ENCODE data around the gene FMO5. TPM values are rescaled to one million over a fixed set of nuclear protein-coding genes. Genes with fewer than 3 reads are reported as not detected.
"Not testable (repeated sequence)": the region's sequence is repeated elsewhere in the genome, so short reads cannot be mapped to it uniquely, and the experiment has no call there.

FMO5 gene
- total and polyA plus RNA-seq, 3 donors from 2014 or later, result 6.4 to 11.0 (median 9.8) TPM

DNA sequence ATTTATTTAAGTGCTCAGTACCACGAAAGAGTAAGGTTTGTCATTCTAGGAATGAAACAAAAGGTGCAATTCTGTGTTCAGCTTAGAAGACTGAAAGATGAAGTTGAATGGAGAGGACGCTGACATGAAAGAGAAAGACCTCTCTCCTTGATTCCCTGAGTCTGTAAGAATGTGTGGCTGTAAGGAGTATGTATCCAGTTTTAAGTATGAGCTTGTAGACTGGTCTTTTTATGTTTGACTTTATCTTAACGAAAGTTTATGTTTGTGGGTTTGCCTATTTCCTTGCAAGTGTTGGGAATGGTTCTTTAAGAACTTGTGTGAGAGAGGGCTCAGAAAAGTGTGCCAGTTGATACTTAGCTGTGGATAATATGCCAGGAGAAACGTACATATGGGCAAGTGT, 18.7 kb upstream of the FMO5 start:
- no peaks in the 10 kb centered on the region for H3K4me1 ChIP-seq
- 10 to 13% methylated on average over 4 of the region's 4 CpGs for WGBS, 2 donors

DNA sequence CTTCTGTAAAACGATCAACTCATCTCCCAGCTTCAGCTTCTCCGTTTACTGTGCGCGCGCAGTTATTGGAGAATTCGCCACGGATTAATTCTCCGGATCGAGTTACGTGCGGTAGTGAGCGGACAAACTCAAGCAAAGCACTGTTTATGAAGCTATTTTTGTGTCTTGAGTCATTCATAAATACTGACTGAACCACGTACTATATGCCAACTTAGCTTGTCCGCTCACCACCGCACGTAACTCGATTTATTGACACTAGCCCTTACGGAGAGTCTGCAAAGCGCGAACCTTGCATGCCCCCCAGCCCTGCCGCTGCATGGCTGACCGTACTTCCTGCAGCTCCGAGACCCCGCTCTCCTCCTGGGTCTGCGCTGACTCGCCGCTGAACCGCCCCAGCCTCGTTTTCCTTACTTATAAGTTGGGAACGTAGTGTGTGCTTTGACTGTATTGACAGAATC, 18.1 kb upstream of the FMO5 start:
- Histone ChIP-seq H3K4me1 (no peaks in the 10 kb centered on the region), H3K9me3 (no peaks in the 10 kb centered on the region), H3K36me3 (ENCODE audit: low read depth, missing control alignments) (no peaks in the 10 kb centered on the region), H3K27ac (peak overlapping the region; percentile 48 to 95), H3K27me3 (no peaks in the 10 kb centered on the region), H3K4me3 (peak overlapping the region; percentile 82 to 96)
- DNase-seq, result peak; percentile 49
- intact Hi-C loops (cut with DNase I; ENCODE audit: low total_unique reads), result loop anchor here (5.0 kb wide), 1 partner anchor 71 kb away; the partner anchor contains the start of gene PRKAB2
- 1% methylated on average over 30 of the region's 30 CpGs for WGBS, 2 donors
- TF ChIP-seq, protein P1, sequence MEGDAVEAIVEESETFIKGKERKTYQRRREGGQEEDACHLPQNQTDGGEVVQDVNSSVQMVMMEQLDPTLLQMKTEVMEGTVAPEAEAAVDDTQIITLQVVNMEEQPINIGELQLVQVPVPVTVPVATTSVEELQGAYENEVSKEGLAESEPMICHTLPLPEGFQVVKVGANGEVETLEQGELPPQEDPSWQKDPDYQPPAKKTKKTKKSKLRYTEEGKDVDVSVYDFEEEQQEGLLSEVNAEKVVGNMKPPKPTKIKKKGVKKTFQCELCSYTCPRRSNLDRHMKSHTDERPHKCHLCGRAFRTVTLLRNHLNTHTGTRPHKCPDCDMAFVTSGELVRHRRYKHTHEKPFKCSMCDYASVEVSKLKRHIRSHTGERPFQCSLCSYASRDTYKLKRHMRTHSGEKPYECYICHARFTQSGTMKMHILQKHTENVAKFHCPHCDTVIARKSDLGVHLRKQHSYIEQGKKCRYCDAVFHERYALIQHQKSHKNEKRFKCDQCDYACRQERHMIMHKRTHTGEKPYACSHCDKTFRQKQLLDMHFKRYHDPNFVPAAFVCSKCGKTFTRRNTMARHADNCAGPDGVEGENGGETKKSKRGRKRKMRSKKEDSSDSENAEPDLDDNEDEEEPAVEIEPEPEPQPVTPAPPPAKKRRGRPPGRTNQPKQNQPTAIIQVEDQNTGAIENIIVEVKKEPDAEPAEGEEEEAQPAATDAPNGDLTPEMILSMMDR (IDR thresholded peaks at IDR 0.05), result no peak
- no peak for TF ChIP-seq POLR2A (IDR thresholded peaks at IDR 0.05)

More for the DNA sequence above, 18.7 kb upstream of the FMO5 start:
- DNase-seq, result no peak
- intact Hi-C loops (cut with DNase I; ENCODE audit: low total_unique reads), result loop anchor here (5.0 kb wide), 1 partner anchor 72 kb away; the partner anchor contains the start of gene PRKAB2
- TF ChIP-seq, protein P1 (IDR thresholded peaks at IDR 0.05), result no peak
- no peak for TF ChIP-seq POLR2A (IDR thresholded peaks at IDR 0.05)
- H3K27ac ChIP-seq, result peak overlapping the region; percentile 48 to 95
- H3K36me3 ChIP-seq (ENCODE audit: low read depth, missing control alignments), result no peaks in the 10 kb centered on the region
- peak overlapping the region; percentile 82 to 96 for H3K4me3 ChIP-seq
- no peaks in the 10 kb centered on the region for H3K27me3 ChIP-seq
- no peaks in the 10 kb centered on the region for H3K9me3 ChIP-seq

DNA sequence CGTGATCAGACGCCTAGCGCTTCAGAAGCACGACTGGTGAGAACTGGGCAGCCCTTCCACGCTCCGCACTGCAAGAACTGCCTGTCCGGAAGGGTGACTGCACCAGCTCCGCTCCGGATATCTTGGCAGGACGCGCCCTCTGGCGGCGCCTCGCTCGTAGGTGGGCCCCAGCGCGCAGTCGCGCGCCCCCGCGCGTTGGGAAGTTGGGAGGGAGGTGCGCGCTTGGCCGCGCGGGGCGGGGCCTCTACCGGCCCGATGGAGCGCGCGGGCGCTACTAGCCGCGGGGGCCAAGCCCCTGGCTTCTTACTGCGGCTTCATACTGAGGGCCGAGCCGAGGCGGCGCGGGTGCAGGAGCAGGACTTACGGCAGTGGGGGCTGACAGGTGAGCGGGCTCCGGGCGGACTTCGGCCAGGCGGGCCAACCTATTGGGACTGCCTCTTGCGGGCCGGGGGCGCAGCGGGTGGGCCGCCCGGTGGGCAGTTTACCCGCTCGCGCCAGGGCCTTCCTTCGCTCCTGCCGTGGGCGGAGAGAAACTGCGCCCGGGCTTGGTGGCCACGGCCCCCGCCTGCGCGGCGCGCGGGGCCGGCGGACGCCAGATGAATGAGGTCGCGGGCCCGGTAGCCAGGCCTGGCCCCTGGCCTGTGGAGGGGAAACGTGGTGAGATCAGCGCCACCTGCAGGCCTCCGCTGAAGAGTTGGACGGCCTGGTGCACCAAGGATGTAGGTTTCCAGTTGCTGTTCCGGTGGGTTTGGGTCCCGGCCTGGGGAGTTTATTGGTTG, 17.5 kb upstream of the FMO5 start, which contains the start of gene CHD1L:
CHD1L (plus strand) TSS at position 236 of the 779 bp plus-strand sequence; CDS start at position 256, 20 bp downstream.
- DNase-seq, result peak; percentile 97
- Histone ChIP-seq H3K36me3 (ENCODE audit: low read depth, missing control alignments) (no peaks in the 10 kb centered on the region), H3K4me1 (no peaks in the 10 kb centered on the region), H3K27me3 (no peaks in the 10 kb centered on the region), H3K27ac (peak within 1 kb of the TSS; percentile 48 to 95), H3K9me3 (no peaks in the 10 kb centered on the region), H3K4me3 (peak within 1 kb of the TSS; percentile 82 to 96)
- intact Hi-C loops (cut with DNase I; ENCODE audit: low total_unique reads), result loop anchor here (5.0 kb wide), 1 partner anchor 70 kb away; the partner anchor contains the start of gene PRKAB2
- 0% methylated on average over 3 to 60 of the region's 82 CpGs for WGBS, 2 donors
- TF ChIP-seq, protein P1 (IDR thresholded peaks at IDR 0.05), result peak; percentile 66 to 95 (median 85)
- no peak for TF ChIP-seq POLR2A (IDR thresholded peaks at IDR 0.05)

DNA sequence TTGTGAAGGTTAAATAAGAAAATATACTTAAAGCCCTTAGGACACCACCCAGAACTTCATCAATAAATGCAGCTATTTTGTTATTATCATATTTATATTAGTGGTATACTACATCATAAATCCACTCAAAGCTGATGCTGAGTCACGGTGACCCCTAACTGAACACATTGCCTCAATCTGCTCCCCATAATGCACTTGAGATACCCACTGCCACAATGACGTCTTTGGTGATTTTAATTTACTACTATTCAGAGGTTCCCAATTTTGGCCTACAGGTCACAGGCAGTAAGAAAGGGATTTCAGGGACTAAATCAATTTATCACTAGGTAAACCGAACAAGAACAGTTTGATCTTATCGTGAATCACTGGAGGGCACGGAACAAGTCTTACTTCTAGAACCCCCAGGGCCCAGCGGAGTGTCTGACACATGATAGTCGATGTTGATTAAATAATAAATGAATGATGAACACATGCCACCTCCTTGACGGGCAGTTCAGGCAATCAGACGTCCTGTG, 16.9 kb upstream of the FMO5 start:
- H3K4me3 ChIP-seq, result peak overlapping the region; percentile 82 to 96
- intact Hi-C loops (cut with DNase I; ENCODE audit: low total_unique reads), result loop anchor here (5.0 kb wide), 1 partner anchor 70 kb away; the partner anchor contains the start of gene PRKAB2
- no peaks in the 10 kb centered on the region for H3K27me3 ChIP-seq
- no peaks in the 10 kb centered on the region for H3K36me3 ChIP-seq (ENCODE audit: low read depth, missing control alignments)
- no peaks in the 10 kb centered on the region for H3K9me3 ChIP-seq
- 20 to 44% methylated on average over 6 to 9 of the region's 9 CpGs for WGBS, 2 donors
- peak overlapping the region; percentile 48 to 95 for H3K27ac ChIP-seq
- no peak for DNase-seq
- TF ChIP-seq, protein P1 (IDR thresholded peaks at IDR 0.05), result no peak
- H3K4me1 ChIP-seq, result no peaks in the 10 kb centered on the region

DNA sequence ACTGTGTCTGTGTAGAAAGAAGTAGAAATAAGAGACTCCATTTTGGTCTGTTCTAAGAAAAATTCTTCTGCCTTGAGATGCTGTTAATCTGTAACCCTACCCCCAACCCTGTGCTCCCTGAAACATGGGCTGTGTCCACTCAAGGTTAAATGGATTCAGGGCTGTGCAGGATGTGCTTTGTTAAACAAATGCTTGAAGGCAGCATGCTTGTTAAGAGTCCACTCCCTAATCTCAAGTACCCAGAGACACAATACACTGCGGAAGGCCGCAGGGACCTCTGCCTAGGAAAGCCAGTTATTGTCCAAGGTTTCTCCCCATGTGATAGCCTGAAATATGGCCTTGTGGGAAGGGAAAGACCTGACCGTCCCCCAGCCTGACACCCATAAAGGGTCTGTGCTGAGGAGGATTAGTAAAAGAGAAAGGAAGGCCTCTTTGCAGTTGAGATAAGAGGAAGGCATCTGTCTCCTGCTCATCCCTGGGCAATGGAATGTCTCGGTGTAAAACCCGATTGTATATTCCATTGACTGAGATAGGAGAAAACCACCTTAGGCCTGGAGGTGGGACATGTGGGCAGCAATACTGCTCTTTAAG, 15.1 kb upstream of the FMO5 start:
- H3K9me3 ChIP-seq; H3K4me3 ChIP-seq; H3K36me3 ChIP-seq (ENCODE audit: low read depth, missing control alignments); H3K27me3 ChIP-seq; H3K27ac ChIP-seq; H3K4me1 ChIP-seq; DNase-seq: not testable (repeated sequence)
- 63 to 76% methylated on average over 5 of the region's 5 CpGs for WGBS, 2 donors
- intact Hi-C loops (cut with DNase I; ENCODE audit: low total_unique reads), result loop anchor here (5.0 kb wide), 1 partner anchor 68 kb away; the partner anchor contains the start of gene PRKAB2

All from testis (tissue), 3 donors.